ENCODE data around the gene CYP11A1. TPM values are rescaled to one million over a fixed set of nuclear protein-coding genes. Genes with fewer than 3 reads are reported as not detected.

The CYP11A1 gene
- total and polyA plus RNA-seq, 2 donors (not counting 1 experiment from before 2014, with no cell fraction given) = not detected

DNA sequence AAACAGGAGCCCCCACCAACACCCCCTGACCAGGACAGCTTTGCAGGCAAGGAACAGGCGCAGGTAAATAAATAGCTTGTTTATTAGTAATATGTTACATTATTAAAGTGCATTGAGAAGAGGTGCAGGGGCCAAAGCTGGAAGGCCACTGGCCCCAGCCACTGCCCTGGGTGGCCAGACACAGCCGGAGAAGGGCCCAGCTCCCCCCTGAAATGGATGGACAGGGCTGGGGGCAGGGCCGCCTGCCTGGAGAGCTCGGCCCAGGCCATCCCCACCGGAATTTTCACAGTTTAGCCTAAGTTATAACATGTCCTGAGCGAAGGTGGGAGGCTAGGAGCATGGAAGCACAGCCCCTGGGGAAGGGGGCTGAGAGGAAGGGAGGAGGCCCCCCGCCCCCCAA is 41.8 kb upstream of the CYP11A1 start:
- no peak for ATAC-seq (ENCODE audit: low read depth)
- Histone ChIP-seq H3K4me3 (ENCODE audit: control extremely low read depth in 1 of 5, extremely low read depth in 1 of 5, insufficient read depth in 1 of 5, low read depth in 2 of 5, low read length in 4 of 5) (no peak overlapping the region), H3K79me2 (ENCODE audit: control insufficient read depth, insufficient read depth, low read length) (peaks cover 5% of the 10 kb centered on the region), H2AFZ (ENCODE audit: insufficient read depth, low read depth, low read length, poor library complexity, severe bottlenecking) (no peak overlapping the region), H3K9me3 (ENCODE audit: control extremely low read depth in 1 of 3, control insufficient read depth in 2 of 3, insufficient read depth in 1 of 3, low read length in 2 of 3) (no peaks in the 10 kb centered on the region), H3K27ac (ENCODE audit: low read length in 2 of 2) (no peak overlapping the region), H3K36me3 (replicated peaks in 1 of 2; ENCODE audit: control extremely low read depth in 1 of 2, control insufficient read depth in 1 of 2, extremely low read depth in 1 of 2, insufficient read depth in 2 of 2, low read length in 1 of 2) (peaks cover 0 to 44% of the 10 kb centered on the region in 2 experiments), H4K20me1 (ENCODE audit: control insufficient read depth, insufficient read depth, low read length, poor library complexity, severe bottlenecking) (peaks cover 7% of the 10 kb centered on the region), H3K9ac (ENCODE audit: low read length) (no peak overlapping the region), H3K4me1 (ENCODE audit: control insufficient read depth in 2 of 2, insufficient read depth in 2 of 2, low read length in 2 of 2) (peaks cover 17 to 38% of the 10 kb centered on the region in 2 donors), H3K27me3 (replicated peaks in 1 of 4; ENCODE audit: control extremely low read depth in 1 of 4, control insufficient read depth in 3 of 4, insufficient read depth in 4 of 4, low read length in 3 of 4) (no peaks in the 10 kb centered on the region), H3K4me2 (replicated peaks; ENCODE audit: low read depth, low read length, poor library complexity, severe bottlenecking) (no peak overlapping the region)
- no peak overlapping the region for H3K4me3 Mint-ChIP-seq
- H3K9me3 Mint-ChIP-seq (ENCODE audit: insufficient read depth) = no peaks in the 10 kb centered on the region
- POLR2A ChIA-PET = interaction anchor here (0.7 kb wide), 1 partner anchor 25 kb away, joined by 9 read pairs; no protein-coding TSS in a partner anchor
- no peak overlapping the region for H3K27ac Mint-ChIP-seq
- no peak for TF ChIP-seq EZH2 (IDR thresholded peaks at IDR 0.05; ENCODE audit: borderline replicate concordance, insufficient read depth, low read depth, low read length, poor library complexity, severe bottlenecking)
- TF ChIP-seq, protein P1, sequence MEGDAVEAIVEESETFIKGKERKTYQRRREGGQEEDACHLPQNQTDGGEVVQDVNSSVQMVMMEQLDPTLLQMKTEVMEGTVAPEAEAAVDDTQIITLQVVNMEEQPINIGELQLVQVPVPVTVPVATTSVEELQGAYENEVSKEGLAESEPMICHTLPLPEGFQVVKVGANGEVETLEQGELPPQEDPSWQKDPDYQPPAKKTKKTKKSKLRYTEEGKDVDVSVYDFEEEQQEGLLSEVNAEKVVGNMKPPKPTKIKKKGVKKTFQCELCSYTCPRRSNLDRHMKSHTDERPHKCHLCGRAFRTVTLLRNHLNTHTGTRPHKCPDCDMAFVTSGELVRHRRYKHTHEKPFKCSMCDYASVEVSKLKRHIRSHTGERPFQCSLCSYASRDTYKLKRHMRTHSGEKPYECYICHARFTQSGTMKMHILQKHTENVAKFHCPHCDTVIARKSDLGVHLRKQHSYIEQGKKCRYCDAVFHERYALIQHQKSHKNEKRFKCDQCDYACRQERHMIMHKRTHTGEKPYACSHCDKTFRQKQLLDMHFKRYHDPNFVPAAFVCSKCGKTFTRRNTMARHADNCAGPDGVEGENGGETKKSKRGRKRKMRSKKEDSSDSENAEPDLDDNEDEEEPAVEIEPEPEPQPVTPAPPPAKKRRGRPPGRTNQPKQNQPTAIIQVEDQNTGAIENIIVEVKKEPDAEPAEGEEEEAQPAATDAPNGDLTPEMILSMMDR (IDR thresholded peaks at IDR 0.05) = no peak
- no peaks in the 10 kb centered on the region for H3K27me3 Mint-ChIP-seq
- peaks cover 42% of the 10 kb centered on the region for H3K4me1 Mint-ChIP-seq
- 98% methylated on average over 4 of the region's 7 CpGs for WGBS (ENCODE audit: insufficient coverage)
- intact Hi-C loops (cut with micrococcal nuclease) = no loop called here
- CTCF ChIA-PET = interaction anchor here (1.3 to 1.5 kb wide), 3 partner anchors 25 to 30 kb away, joined by 3 to 5 read pairs (median 5); no protein-coding TSS in a partner anchor
- no peak for DNase-seq

DNA sequence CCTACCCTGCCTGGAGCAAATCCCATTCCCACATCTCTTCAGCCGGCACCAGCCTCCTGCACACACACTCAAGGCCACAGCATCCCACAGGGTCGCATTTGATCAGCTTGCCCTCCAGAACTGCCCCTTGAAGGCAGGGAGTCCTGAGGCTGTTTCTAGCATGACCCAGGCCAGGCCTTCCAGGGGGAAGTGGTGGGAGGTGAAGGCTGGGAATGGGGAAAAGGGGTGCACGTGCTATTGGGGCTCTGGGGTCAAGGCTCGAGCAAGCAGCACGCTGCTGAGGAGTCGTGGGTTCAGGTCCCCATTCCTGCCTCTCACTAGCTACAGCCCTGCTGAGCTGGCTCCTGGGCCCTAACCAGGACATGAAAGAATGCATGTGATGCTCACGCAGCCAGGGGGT is 41.4 kb upstream of the CYP11A1 start:
- no peak overlapping the region for H3K9ac ChIP-seq (ENCODE audit: low read length)
- no peaks in the 10 kb centered on the region for H3K9me3 ChIP-seq (ENCODE audit: control extremely low read depth in 1 of 3, control insufficient read depth in 2 of 3, insufficient read depth in 1 of 3, low read length in 2 of 3)
- ChIA-PET CTCF (interaction anchor here (1.3 to 1.5 kb wide), 3 partner anchors 24 to 30 kb away, joined by 3 to 5 read pairs (median 5); no protein-coding TSS in a partner anchor), POLR2A (no interaction called here)
- H3K9me3 Mint-ChIP-seq (ENCODE audit: insufficient read depth) = no peaks in the 10 kb centered on the region
- ATAC-seq (ENCODE audit: low read depth) = no peak
- H3K27ac Mint-ChIP-seq = peak overlapping the region; percentile 73
- peaks cover under 1% of the 10 kb centered on the region for H3K79me2 ChIP-seq (ENCODE audit: control insufficient read depth, insufficient read depth, low read length)
- peaks cover 0 to 40% of the 10 kb centered on the region in 2 experiments for H3K36me3 ChIP-seq (replicated peaks in 1 of 2; ENCODE audit: control extremely low read depth in 1 of 2, control insufficient read depth in 1 of 2, extremely low read depth in 1 of 2, insufficient read depth in 2 of 2, low read length in 1 of 2)
- H3K4me1 ChIP-seq (ENCODE audit: control insufficient read depth in 2 of 2, insufficient read depth in 2 of 2, low read length in 2 of 2) = peaks cover 22 to 42% of the 10 kb centered on the region in 2 donors
- TF ChIP-seq EZH2 (IDR thresholded peaks at IDR 0.05; ENCODE audit: borderline replicate concordance, insufficient read depth, low read depth, low read length, poor library complexity, severe bottlenecking) = no peak
- TF ChIP-seq, protein P1 (IDR thresholded peaks at IDR 0.05) = no peak
- H3K27me3 ChIP-seq (replicated peaks in 1 of 4; ENCODE audit: control extremely low read depth in 1 of 4, control insufficient read depth in 3 of 4, insufficient read depth in 4 of 4, low read length in 3 of 4) = no peaks in the 10 kb centered on the region
- no CpG with 5 or more reads among the region's 7 CpGs for WGBS (ENCODE audit: insufficient coverage)
- no peak overlapping the region for H3K4me3 ChIP-seq (ENCODE audit: control extremely low read depth in 1 of 5, extremely low read depth in 1 of 5, insufficient read depth in 1 of 5, low read depth in 2 of 5, low read length in 4 of 5)
- no peak for DNase-seq
- no peak overlapping the region for H3K4me3 Mint-ChIP-seq
- no peak overlapping the region for H3K4me2 ChIP-seq (replicated peaks; ENCODE audit: low read depth, low read length, poor library complexity, severe bottlenecking)
- intact Hi-C loops (cut with micrococcal nuclease) = no loop called here
- peaks cover 7% of the 10 kb centered on the region for H4K20me1 ChIP-seq (ENCODE audit: control insufficient read depth, insufficient read depth, low read length, poor library complexity, severe bottlenecking)
- no peaks in the 10 kb centered on the region for H3K27me3 Mint-ChIP-seq
- H2AFZ ChIP-seq (ENCODE audit: insufficient read depth, low read depth, low read length, poor library complexity, severe bottlenecking) = no peak overlapping the region
- H3K27ac ChIP-seq (ENCODE audit: low read length in 2 of 2) = no peak overlapping the region
- peaks cover 46% of the 10 kb centered on the region for H3K4me1 Mint-ChIP-seq

All from B cell (primary cell).